GM12864 (cell line): Measurements from ENCODE around the gene WDR93.

Source experiments
- DNase-seq: peaks from one replicate; pipeline ENCODE4 v3.0.0-alpha.2; 2011; ENCODE audit warnings: low read depth
- H3K4me3 ChIP-seq: 2 replicates; pipeline ENCODE4 v1.5.1; 2011; ENCODE audit warnings: mild to moderate bottlenecking, low read depth, low read length, control low read depth
- CTCF ChIP-seq: IDR thresholded peaks from 2 replicates; pipeline ENCODE4 v1.5.1; 2011; ENCODE audit warnings: low read depth, mild to moderate bottlenecking, moderate library complexity, low read length, control low read depth, inconsistent platforms; ENCODE audit errors: missing control alignments

The WDR93 gene

GRCh38 chr15:89767411-89767915, 76.9 kb downstream of the WDR93 start:
- TF ChIP-seq CTCF = no peak
- no peak for DNase-seq
- H3K4me3 ChIP-seq = no peak overlapping the region

- TF ChIP-seq CTCF = no peak
- H3K4me3 ChIP-seq = no peak overlapping the region
- DNase-seq = no peak
Measured at GRCh38 chr15:89768071-89768500, 77.5 kb downstream of the WDR93 start.

- TF ChIP-seq CTCF = no peak
- no peak overlapping the region for H3K4me3 ChIP-seq
- DNase-seq = no peak
Measured at GRCh38 chr15:89769366-89769765, 78.8 kb downstream of the WDR93 start.

GRCh38 chr15:89770041-89770440, 79.4 kb downstream of the WDR93 start:
- TF ChIP-seq CTCF = no peak
- no peak for DNase-seq
- H3K4me3 ChIP-seq = no peak overlapping the region

- H3K4me3 ChIP-seq = no peak overlapping the region
- TF ChIP-seq CTCF = peak; percentile 51
- no peak for DNase-seq
Measured at GRCh38 chr15:89772932-89773583, 82.4 kb downstream of the WDR93 start.

- H3K4me3 ChIP-seq = no peak overlapping the region
- TF ChIP-seq CTCF = no peak
- no peak for DNase-seq
Measured at GRCh38 chr15:89774492-89774891, 83.9 kb downstream of the WDR93 start.

- H3K4me3 ChIP-seq = no peak overlapping the region; the same call in 1 of the 2 replicates
- no peak for DNase-seq
- no peak for TF ChIP-seq CTCF
Measured at GRCh38 chr15:89775815-89776214, 85.2 kb downstream of the WDR93 start.
